ENCODE data around the gene GABBR2. TPM values are rescaled to one million over a fixed set of nuclear protein-coding genes. Genes with fewer than 3 reads are reported as not detected.

GABBR2 gene
- total and polyA plus RNA-seq, 2 experiments from 2014 or later: 0.89 to 1.3 TPM

DNA sequence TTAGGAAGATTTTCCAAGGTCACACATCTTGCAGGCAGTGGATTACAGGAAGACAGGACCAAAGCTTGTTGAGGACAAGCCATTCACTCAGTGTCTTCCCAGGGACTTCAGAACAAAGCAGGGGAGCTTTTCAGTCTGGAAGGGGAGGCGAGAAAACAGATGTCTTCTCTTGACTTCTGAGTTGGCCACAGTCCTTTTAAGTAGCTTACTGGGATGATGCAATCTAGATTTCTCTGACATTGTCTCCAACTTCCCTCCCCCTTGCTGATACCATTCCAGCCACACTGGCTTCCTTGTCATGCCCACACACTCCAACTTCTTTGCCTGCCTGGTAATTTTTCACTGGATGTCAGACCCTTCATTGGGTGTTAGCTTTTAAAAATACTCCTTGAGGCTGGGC is 279.1 kb downstream of the GABBR2 start:
- H3K36me3 ChIP-seq (ENCODE audit: insufficient read depth): no peaks in the 10 kb centered on the region
- Mint-ChIP-seq H3K9me3 (0 out of 3 replicates have a peak, but pooled peaks cover 3% of the 10 kb centered on the region), H3K4me3 (no peak overlapping the region), H3K27me3 (ENCODE audit: insufficient read depth, low read depth, poor library complexity) (peaks cover 10% of the 10 kb centered on the region), H3K27ac (no peak overlapping the region; the same call in 1 of the 2 replicates), H3K36me3 (ENCODE audit: low read depth) (no peaks in the 10 kb centered on the region), H3K4me1 (no peaks in the 10 kb centered on the region)
- no peaks in the 10 kb centered on the region for H3K27me3 ChIP-seq (ENCODE audit: insufficient read depth)
- no peaks in the 10 kb centered on the region for H3F3A ChIP-seq (replicated peaks; ENCODE audit: low read depth)
- H3K4me2 ChIP-seq: no peak overlapping the region
- ATAC-seq: no peak
- no peak for DNase-seq (ENCODE audit: low spot score)
- H3K27ac ChIP-seq (ENCODE audit: low read depth): no peak overlapping the region
- H3K9me2 ChIP-seq (ENCODE audit: insufficient read depth): peaks cover 20% of the 10 kb centered on the region; the same call in 1 of the 2 replicates
- TF ChIP-seq CREB1 (CRISPR knock-in tag; IDR thresholded peaks at IDR 0.05; ENCODE audit: low read depth) (no peak), EZH2phosphoT487 (IDR thresholded peaks at IDR 0.05; ENCODE audit: unreplicated experiment) (no peak), JUNB (IDR thresholded peaks at IDR 0.05; ENCODE audit: unreplicated experiment) (no peak), POLR2AphosphoS5 (IDR thresholded peaks at IDR 0.05; ENCODE audit: low read depth) (no peak), NANOG (IDR thresholded peaks at IDR 0.05; ENCODE audit: borderline replicate concordance) (no peak)
- TF ChIP-seq, protein P1, sequence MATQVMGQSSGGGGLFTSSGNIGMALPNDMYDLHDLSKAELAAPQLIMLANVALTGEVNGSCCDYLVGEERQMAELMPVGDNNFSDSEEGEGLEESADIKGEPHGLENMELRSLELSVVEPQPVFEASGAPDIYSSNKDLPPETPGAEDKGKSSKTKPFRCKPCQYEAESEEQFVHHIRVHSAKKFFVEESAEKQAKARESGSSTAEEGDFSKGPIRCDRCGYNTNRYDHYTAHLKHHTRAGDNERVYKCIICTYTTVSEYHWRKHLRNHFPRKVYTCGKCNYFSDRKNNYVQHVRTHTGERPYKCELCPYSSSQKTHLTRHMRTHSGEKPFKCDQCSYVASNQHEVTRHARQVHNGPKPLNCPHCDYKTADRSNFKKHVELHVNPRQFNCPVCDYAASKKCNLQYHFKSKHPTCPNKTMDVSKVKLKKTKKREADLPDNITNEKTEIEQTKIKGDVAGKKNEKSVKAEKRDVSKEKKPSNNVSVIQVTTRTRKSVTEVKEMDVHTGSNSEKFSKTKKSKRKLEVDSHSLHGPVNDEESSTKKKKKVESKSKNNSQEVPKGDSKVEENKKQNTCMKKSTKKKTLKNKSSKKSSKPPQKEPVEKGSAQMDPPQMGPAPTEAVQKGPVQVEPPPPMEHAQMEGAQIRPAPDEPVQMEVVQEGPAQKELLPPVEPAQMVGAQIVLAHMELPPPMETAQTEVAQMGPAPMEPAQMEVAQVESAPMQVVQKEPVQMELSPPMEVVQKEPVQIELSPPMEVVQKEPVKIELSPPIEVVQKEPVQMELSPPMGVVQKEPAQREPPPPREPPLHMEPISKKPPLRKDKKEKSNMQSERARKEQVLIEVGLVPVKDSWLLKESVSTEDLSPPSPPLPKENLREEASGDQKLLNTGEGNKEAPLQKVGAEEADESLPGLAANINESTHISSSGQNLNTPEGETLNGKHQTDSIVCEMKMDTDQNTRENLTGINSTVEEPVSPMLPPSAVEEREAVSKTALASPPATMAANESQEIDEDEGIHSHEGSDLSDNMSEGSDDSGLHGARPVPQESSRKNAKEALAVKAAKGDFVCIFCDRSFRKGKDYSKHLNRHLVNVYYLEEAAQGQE (IDR thresholded peaks at IDR 0.05; ENCODE audit: unreplicated experiment): no peak
- TF ChIP-seq, protein P2, sequence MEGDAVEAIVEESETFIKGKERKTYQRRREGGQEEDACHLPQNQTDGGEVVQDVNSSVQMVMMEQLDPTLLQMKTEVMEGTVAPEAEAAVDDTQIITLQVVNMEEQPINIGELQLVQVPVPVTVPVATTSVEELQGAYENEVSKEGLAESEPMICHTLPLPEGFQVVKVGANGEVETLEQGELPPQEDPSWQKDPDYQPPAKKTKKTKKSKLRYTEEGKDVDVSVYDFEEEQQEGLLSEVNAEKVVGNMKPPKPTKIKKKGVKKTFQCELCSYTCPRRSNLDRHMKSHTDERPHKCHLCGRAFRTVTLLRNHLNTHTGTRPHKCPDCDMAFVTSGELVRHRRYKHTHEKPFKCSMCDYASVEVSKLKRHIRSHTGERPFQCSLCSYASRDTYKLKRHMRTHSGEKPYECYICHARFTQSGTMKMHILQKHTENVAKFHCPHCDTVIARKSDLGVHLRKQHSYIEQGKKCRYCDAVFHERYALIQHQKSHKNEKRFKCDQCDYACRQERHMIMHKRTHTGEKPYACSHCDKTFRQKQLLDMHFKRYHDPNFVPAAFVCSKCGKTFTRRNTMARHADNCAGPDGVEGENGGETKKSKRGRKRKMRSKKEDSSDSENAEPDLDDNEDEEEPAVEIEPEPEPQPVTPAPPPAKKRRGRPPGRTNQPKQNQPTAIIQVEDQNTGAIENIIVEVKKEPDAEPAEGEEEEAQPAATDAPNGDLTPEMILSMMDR (conservative IDR thresholded peaks at IDR 0.05; ENCODE audit: low read depth in 2 of 2): no peak
- no peak overlapping the region for H3K4me3 ChIP-seq
- no peaks in the 10 kb centered on the region for H3K79me2 ChIP-seq (replicated peaks; ENCODE audit: insufficient read depth)
- H3K4me1 ChIP-seq (ENCODE audit: insufficient read depth): no peaks in the 10 kb centered on the region
- H2AFZ ChIP-seq: 0 out of 2 replicates have a peak overlapping the region, but pooled peaks have one; percentile 52
- no peaks in the 10 kb centered on the region for H4K20me1 ChIP-seq (replicated peaks; ENCODE audit: insufficient read depth)

DNA sequence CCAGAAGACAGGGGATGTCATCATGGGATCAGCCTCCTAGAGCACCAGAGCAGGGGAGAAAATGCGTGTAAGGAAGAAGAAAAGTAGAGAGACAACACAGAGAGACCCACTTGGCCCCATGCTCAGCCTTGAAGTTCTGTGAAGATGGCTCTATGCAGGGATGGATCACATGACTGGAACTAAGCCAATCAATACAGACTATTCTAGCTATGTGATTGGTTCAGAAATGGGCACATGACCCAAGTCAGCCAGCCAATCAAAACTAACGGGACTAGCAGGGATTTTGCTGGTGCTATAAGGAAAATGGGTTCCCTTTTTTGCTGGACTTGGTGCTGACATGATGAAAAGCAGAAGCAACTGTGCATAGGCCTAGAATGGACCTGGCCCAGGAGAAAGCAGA is 280.3 kb downstream of the GABBR2 start:
- Histone ChIP-seq H3K9me2 (ENCODE audit: insufficient read depth) (peaks cover 20% of the 10 kb centered on the region; the same call in 1 of the 2 replicates), H3K27me3 (ENCODE audit: insufficient read depth) (no peaks in the 10 kb centered on the region), H4K20me1 (replicated peaks; ENCODE audit: insufficient read depth) (no peaks in the 10 kb centered on the region), H3K4me2 (no peak overlapping the region), H3F3A (replicated peaks; ENCODE audit: low read depth) (no peaks in the 10 kb centered on the region), H3K36me3 (ENCODE audit: insufficient read depth) (no peaks in the 10 kb centered on the region), H3K79me2 (replicated peaks; ENCODE audit: insufficient read depth) (no peaks in the 10 kb centered on the region), H3K4me3 (no peak overlapping the region), H2AFZ (no peak overlapping the region), H3K27ac (ENCODE audit: low read depth) (no peak overlapping the region), H3K4me1 (ENCODE audit: insufficient read depth) (no peaks in the 10 kb centered on the region)
- no peak overlapping the region for H3K4me3 Mint-ChIP-seq
- no peak overlapping the region for H3K27ac Mint-ChIP-seq
- H3K27me3 Mint-ChIP-seq (ENCODE audit: insufficient read depth, low read depth, poor library complexity): peaks cover 10% of the 10 kb centered on the region
- no peak for DNase-seq (ENCODE audit: low spot score)
- no peak for ATAC-seq
- no peaks in the 10 kb centered on the region for H3K4me1 Mint-ChIP-seq
- no peaks in the 10 kb centered on the region for H3K36me3 Mint-ChIP-seq (ENCODE audit: low read depth)
- 0 out of 3 replicates have a peak, but pooled peaks cover 3% of the 10 kb centered on the region for H3K9me3 Mint-ChIP-seq
- TF ChIP-seq STAT1 (IDR thresholded peaks at IDR 0.05; ENCODE audit: unreplicated experiment) (no peak), POLR2AphosphoS5 (IDR thresholded peaks at IDR 0.05; ENCODE audit: low read depth) (no peak), EZH2 (IDR thresholded peaks at IDR 0.05; ENCODE audit: low read depth, unreplicated experiment) (no peak), CREB1 (CRISPR knock-in tag; IDR thresholded peaks at IDR 0.05; ENCODE audit: low read depth) (no peak), NANOG (IDR thresholded peaks at IDR 0.05; ENCODE audit: borderline replicate concordance) (no peak), ZNF114 (CRISPR knock-in tag; IDR thresholded peaks at IDR 0.05) (no peak), ZNF331 (CRISPR knock-in tag; IDR thresholded peaks at IDR 0.05; ENCODE audit: low read depth) (no peak), EZH2phosphoT487 (IDR thresholded peaks at IDR 0.05; ENCODE audit: unreplicated experiment) (no peak), JUNB (IDR thresholded peaks at IDR 0.05; ENCODE audit: unreplicated experiment) (no peak)
- TF ChIP-seq, protein P3, sequence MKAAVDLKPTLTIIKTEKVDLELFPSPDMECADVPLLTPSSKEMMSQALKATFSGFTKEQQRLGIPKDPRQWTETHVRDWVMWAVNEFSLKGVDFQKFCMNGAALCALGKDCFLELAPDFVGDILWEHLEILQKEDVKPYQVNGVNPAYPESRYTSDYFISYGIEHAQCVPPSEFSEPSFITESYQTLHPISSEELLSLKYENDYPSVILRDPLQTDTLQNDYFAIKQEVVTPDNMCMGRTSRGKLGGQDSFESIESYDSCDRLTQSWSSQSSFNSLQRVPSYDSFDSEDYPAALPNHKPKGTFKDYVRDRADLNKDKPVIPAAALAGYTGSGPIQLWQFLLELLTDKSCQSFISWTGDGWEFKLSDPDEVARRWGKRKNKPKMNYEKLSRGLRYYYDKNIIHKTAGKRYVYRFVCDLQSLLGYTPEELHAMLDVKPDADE (IDR thresholded peaks at IDR 0.05): no peak
- TF ChIP-seq, protein P2 (conservative IDR thresholded peaks at IDR 0.05; ENCODE audit: low read depth in 2 of 2): no peak

All from GM23338 (cell line).